Stimulated activated CD8-positive, alpha-beta memory T cell treated with anti-CD3 and anti-CD28 coated beads, Interleukin-15, amount 100 ng/mL, for 4 hours (primary cell): ENCODE measurements around the gene PDCD1.
"Not testable (repeated sequence)": the region's sequence is repeated elsewhere in the genome, so short reads cannot be mapped to it uniquely, and the experiment has no call there.

ENCODE experiments used
- DNase-seq, 2 donors: peaks; one replicate each; pipeline ENCODE4 v3.0.0-alpha.2; 2020; ENCODE audit warnings: low read depth in 2 of 2

The PDCD1 gene

DNA sequence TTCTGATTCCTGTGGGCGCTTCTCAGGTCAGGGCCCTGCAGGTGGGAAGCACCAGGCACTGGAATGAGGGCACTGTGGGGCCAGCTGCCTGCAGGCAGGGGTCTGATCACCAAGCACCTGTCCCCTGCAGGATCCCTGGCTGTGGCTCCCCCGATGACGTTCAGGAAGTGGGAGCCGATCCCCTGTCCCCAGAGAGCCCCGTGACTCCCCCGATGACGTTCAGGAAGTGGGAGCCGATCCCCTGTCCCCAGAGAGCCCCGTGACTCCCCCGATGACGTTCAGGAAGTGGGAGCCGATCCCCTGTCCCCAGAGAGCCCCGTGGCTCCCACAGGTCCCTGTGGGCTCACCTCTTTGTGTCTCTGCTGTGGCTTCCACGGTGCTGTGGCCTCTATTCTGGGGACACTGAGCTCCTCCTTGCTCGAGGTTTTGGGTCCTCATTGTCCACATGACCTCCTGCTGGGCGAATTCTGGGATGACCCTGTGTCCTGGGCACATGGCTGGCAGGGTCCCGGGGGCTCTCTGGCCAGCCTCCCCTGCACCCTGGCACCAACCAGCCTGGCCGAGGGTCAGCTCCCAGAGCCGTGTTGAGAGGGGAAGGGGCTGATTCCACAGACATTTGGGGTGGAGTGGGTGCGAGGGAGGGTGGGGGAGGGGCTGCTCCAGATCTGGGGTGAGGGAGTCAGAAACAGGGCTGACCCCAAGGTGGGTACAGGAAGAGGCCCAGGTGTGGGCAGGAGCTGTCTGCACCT is 44.9 kb downstream of the PDCD1 start:
- DNase-seq, result no peak

DNA sequence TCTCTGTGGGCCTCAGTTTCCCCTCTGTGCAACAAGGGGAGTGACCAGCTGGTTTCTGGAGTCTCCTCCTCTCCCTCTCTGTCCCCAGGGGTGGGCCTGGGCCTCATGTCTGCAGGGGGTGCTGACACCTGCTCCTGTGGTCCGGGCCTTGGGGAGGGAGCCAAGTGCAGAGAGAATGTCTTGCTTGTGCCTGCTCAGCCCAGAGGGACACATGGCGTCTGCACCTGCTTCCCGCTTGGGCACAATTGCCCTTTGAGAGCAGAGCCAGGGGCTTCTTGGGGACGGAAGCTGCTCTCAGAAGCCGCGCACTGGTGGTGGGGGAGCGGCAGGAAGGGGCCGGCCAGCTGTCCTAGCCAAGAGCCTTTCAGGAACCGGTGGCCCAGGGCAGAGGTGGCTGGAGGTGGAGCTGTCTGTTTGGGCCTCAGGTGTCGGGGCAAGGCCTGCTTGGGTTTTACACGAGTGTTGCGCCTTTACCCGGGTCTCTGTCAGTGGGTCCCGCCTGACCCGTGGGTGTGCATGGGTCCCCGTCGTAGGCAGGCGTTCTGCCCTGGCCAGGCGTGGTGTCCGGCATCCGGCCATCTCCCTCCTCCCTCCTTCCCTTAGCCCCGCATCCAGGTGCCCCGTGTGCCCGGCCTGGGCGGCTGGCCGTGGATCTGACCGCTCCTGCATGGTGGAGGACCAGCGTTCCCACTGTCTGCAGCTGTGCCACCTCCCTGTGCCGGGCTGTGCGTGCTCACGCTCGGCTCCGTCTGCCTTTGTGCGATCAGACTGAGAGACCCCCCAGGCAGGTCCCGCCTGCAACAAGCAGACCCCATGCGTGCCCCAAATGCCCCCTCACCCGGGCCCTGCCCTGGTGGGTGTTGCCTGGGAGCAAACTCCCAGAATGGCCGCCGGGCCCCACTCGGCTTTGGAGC is 45.7 kb downstream of the PDCD1 start:
- DNase-seq, result no peak

DNA sequence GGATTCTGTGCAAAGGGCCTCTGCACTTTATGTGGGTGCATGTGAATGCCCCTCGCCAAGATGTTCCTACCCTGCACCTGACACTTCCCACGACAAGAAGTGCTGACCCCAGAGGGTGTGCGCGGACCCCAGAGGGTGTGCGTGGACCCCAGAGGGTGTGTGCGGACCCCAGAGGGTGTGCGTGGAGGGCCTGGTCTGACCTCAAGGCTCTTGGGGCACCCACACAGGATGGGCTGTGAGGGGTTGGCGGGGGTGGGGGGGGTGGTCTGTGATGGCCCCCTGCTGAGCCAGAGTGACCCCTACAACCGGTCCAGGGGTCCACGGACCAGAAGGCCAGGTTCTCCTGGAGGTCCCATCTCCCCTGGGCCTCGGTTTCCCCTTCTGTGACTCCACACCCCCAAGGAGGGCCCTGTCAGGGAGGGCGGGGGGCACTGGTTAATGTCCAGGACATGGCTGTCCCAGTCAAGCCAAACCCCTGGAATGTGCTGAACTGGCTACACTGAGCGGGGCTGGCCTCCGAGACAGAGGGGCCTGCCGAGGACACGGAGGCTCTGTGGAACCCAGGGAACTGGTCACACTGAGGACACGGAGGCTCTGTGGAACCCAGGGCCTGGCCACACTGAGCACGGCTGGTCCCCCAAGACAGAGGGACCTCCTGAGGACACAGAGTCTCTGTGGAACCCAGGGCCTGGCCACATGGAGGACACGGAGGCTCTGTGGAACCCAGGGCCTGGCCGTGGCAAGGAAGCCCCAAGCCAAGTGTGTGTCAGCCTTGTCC is 46.6 kb downstream of the PDCD1 start:
- no peak for DNase-seq

DNA sequence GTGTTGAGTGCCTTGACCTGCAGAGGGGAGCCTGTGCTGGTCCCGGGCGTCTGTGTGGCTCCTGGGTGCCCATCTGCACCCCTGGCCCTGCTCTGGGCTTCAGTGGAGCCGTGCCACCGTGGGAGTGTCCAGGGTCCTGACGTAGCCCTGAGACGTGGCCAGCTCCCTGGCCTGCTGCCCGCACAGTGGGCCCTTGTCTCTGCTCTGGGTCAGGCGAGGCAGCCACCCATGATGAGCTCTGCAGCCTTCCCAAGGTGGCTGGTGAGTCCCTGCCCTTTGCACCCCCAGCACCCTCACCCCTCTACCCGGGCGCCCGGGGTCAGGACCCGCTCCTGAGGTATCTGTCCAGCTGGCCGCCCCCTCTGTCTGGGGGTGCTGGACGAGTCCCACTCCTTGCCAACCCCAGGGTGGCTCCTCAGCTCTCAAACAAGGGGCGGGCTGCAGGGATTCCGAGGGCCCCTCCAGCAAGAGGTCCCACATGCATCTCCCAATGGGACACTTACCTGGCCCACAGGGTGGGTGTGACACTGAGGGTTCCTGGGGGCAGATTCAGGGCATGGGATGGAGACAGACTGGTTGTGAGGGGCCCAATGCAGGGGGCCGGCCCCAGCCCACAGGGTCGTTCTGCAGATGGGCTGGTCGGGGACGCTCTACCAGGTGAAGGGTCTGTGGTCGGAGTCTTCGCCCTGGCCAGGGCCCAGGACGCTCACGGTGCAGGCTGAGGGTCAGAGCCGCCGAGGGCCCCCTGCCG is 47.3 kb downstream of the PDCD1 start:
- no peak for DNase-seq

DNA sequence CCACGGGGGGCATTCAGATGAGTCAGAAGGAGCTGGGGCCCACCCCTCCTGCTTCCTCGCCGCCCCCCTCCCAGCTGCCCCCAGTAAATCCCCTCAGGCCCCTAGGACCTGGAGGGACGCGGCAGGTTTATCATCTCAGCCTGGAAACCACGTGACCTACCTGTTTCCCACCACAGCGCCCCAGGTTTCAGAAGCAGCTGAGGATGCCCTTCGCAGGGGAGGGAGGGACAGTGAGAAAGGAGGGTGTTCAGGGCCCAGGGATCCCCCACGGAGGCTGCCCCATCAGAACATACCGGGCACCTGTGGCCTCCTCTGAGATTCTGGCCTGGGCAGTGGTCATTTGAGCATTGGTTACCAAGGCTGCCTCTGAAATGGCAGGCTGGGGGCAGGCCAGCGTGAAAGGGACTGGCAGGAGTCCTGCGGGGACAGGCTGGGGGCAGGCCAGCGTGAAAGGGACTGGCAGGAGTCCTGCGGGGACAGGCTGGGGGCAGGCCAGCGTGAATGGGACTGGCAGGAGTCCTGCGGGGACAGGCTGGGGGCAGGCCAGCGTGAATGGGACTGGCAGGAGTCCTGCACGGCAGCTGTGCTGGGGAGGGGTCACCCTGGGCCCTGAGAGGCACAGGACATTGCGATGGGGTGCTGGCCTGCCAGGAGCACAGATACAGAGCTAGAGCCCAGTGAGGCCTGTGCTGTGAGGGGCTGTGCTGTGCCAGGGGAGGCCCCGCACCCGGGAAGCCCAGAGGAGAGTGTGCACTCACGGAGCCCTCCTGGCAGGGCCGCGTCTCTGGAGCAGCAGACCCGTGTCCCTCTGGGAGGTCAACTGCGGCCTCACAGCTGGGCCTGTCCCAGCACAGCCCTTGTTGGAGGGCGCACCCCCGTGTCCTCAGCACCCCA is 48.1 kb downstream of the PDCD1 start:
- no peak for DNase-seq

DNA sequence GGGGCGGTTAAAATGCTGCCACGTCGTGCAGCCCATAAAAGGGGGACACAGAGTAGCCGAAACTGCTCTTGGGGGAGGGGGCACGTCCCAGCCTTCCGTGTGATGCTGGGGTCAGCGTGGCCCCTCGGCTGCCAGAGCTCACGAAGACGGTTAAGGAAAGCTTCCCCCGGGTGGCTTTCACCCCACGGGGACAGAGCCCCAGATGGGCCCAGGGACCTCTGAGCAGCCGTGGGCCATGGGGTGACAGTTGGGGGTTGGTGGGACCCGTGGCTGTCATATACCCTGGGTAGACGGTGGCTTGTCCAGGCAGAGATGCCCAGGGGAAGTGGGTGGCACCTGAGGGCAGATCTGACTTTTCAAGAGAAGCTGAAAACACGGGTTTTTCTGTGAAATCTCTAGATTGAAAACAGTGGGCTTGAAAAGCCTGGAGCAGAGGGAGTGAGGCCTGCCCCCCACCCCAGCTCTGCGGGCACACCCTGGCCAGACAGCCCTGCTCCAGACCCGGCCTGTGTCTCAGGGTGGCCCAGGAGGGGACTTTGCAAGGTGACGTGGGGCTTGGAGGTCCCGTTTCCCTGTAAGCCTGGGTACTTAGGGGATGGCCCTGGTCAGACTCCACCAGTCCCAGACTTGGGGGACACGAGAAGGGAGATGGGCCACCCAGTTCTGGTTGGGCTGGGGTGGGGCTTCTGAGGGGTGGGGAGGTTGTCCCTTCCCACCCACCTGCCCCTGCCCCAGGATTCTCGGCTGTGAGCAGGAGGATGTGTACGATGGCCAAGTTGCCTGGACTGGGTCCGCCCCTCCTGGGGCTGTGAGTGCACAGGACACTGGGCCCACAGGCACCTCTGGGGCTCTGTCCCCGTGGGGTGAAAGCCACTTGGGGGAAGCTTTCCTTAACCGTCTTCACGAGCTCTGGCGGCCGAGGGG is 49.0 kb downstream of the PDCD1 start:
- DNase-seq, result no peak

DNA sequence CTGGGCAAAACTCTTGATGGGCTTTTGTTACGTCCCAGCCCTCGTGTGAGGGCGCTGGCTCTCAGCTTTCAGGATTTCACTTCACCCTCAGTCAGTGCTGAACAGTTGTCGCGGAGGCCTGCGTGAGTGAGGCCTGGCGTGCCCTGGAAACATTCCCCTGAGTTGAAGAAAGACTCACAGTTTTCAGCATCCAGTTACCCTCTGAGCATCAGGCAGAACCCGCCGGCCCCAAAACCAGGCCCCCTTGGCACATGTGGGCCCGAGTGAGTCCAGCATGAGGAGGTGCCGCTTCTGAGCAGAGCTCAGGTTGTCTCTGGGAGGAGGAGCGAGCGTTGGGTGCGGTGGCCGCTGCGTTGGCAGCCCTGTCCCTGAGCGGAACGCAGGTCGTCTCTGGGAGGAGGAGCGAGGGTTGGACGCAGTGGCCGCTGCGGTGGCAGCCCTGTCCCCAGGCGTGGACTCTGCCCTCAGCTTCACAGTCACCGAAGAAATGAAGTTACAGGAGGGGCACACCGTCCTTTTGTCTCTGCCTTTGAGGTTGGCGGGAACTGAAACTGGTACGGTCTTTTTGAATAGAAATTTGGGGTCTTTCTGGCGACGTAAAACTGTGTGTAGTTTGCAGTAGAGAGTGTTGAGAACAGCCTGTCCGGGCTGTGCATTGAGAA is 49.8 kb downstream of the PDCD1 start, which contains the start of gene NEU4:
Gene NEU4 (plus strand): TSS at position 473 of the 662 bp plus-strand sequence. CDS start 5,292 bp downstream, outside the sequence.
- DNase-seq, result no peak

DNA sequence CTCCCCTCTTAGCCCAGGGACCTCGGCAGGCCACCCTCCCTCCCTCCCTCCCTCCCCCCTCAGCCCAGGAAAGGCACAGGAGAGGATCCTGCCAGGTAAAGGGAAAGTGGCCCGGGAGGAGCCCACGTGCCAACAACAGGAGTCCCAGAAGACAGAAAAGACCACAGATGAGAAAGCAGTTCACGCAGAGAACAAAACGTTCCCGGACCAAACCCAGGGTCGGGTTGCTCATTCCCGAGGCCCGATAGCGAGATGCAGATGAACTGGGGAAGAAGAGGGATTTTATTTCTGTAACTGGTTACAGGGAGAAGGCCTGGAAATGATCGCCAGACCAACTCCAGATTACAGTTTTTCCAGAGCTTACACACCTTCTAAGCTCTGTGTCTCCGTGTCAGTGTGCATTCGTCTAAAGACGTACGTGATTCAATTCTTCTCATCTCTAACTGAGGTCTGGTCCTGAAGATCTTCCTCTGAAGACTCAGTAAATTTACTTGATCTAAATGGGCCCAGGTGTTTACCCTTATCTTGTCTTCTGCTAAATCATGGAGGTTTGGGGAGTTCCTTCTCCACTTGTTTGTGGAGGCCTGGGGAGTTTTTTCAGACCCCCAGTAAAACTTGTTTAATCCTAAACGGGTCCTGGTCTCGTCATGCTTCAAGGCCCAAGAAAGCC is 50.5 kb downstream of the PDCD1 start:
- DNase-seq, result no peak

DNA sequence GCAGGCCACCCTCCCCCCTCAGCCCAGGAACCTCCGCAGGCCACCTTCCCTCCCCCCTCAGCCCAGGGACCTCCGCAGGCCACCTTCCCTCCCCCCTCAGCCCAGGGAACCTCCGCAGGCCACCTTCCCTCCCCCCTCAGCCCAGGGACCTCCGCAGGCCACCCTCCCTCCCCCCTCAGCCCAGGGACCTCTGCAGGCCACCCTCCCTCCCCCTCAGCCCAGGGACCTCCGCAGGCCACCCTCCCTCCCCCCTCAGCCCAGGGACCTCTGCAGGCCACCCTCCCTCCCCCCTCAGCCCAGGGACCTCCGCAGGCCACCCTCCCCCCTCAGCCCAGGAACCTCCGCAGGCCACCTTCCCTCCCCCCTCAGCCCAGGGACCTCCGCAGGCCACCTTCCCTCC is 52.5 kb downstream of the PDCD1 start:
- not testable (repeated sequence) for DNase-seq

DNA sequence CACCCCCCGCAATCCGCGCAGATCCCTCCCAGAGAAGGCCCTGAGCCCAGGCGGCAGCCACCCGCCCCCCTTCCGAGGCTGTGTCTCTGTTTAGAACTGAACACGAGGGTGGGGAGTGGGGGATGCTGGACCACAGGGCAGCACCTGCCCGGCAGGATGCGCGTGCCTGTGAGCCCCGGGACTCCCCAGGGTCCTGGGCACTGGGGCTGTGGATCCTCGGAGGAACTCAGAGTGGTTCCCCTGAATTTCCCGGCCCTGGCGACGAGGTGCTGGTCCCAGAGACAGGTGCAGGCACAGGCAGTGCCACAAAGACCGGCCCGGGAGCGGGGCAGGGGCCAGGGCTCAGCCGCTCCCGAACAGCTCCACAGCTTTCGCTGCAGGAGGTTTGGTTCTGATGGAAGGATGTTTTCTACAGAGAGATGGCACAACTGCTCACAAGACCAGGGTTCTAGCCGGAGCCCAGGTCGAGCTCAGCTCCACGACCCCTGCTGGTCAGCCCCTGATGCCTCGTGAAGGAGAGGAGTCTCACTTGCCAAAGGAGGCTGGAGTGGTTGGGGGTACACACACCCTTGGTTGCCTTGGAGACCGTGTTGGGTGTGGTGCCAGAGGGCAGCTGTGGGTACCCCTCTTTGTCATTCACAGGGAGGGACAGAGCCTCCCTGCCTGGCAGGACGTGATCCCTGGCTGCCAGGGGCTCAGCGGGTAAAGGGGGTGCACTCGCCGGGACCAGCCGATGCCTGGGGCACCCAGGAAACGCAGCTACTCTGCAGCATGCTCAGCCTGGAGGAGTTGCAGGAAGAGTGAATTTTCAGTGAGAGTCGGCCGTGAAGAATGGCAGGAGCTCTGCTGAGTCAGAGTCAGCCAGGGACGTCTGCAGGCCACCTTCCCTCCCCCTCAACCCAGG is 54.1 kb downstream of the PDCD1 start:
- no peak for DNase-seq

DNA sequence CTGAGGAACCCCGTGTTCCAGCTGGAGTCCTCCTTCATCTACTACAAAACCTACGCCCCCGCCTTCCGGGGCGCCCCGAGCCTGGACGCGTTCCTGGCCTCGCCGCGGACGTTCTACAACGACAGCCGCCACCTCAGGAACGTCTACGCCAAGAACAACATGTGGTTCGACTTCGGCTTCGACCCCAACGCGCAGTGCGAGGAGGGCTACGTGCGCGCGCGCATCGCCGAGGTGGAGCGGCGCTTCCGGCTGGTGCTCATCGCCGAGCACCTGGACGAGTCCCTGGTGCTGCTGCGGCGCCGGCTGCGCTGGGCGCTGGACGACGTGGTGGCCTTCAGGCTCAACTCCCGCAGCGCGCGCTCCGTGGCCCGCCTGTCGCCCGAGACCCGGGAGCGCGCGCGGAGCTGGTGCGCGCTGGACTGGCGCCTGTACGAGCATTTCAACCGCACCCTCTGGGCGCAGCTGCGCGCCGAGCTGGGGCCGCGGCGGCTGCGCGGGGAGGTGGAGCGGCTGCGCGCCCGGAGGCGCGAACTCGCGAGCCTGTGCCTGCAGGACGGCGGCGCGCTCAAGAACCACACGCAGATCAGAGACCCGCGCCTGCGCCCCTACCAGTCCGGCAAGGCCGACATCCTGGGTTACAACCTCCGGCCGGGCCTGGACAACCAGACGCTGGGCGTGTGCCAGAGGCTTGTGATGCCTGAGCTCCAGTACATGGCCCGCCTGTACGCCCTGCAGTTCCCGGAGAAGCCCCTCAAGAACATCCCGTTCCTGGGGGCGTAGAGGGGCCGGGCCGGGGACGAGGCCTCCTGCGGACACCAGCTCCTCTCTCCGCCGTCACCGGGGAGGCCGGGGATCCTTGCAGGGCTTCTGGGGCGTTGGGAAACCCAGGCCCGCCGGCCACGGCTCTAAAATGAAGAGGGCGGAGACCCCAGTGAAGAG is 55.0 kb downstream of the PDCD1 start:
- DNase-seq, result no peak

DNA sequence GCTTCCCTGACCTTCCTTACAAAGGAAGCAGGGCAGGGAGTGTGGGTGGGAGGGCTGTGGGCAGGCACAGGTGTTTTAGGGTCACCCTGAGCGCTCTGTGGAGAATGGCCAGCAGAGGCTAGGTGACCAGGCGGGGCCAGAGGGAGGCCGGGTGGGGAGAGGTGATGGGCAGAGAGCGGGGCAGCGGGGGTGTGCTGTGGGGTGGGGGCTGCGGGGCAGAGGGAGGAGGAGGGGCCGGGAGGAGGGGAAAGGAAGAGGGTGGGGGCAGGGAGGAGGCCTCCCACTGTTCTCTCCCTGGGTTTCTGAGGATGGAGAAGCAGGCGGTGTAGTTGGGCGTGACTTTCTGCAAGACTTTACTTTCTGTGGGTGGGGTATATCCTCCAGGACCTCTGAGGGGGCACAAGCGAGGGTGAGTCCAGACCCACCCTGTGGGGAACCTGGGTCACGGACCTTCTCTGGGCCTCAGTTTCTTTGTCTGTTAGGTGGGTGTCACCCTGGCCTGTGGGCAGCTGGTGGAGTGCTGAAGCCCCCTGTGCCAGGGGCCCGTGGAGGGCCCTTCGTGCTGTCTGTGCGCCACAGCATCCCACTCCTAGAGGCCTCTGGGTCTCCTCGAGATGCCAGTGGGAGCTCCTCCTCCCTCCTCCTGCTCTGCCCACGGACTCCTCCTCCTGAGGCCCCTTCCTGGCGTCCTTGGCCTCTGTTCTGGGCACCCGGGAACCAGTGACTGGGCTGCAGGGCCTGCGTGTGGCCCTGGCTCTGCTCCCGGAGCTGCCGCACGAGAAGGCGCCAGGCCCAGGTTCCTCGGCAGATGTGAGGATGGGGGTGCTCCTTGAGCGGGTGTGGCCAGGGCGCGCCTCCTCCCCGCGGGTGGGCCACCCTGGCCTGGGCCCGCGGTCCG is 56.0 kb downstream of the PDCD1 start:
- DNase-seq, result no peak

DNA sequence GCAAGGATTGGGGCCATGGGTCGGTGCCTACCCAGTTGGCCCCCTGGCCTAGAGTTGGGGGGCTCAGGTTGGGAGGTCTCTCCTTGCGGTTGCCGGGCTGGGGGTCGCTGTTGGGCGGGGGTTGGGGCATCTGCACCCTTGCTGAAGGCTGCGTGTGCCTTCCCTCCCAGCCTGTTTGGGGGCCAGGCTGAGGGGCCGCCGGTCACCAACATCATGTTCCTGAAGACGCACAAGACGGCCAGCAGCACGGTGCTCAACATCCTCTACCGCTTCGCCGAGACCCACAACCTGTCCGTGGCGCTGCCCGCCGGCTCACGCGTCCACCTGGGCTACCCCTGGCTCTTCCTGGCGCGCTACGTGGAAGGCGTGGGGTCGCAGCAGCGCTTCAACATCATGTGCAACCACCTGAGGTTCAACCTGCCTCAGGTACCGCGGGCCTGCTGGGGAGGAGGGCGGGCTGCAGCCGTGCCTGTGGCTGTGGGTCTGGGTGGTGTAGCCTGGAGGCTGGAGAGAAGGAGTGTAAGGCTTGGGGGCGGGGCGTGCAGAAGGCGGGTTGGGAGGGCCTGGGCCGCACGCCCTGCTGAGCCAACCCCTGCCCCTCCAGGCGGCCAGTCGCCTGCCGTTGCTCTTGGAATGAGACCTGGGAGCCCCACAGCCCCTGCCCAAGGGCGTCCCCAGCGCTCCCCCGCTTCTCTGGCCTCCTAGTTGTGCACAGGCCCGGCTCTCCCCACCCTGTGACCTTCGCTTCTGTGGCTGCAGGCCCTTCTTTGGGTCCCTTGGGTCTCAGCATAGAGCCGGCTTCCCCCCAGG is 56.9 kb downstream of the PDCD1 start:
- no peak for DNase-seq
